GM19025 (cell line): ENCODE measurements around the gene ISM2.
A peak's percentile ranks its signal among the peaks of the same experiment; 100 is the strongest.
"Not testable (repeated sequence)": the region's sequence is repeated elsewhere in the genome, so short reads cannot be mapped to it uniquely, and the experiment has no call there.

ENCODE experiments used
- ATAC-seq: cut with Tn5 transposase; IDR thresholded peaks from one replicate; pipeline ENCODE4 v1.9.1; 2021; ENCODE audit warnings: mild to moderate bottlenecking, low read depth, moderate library complexity; ENCODE audit not compliant: unreplicated experiment

The ISM2 gene

DNA sequence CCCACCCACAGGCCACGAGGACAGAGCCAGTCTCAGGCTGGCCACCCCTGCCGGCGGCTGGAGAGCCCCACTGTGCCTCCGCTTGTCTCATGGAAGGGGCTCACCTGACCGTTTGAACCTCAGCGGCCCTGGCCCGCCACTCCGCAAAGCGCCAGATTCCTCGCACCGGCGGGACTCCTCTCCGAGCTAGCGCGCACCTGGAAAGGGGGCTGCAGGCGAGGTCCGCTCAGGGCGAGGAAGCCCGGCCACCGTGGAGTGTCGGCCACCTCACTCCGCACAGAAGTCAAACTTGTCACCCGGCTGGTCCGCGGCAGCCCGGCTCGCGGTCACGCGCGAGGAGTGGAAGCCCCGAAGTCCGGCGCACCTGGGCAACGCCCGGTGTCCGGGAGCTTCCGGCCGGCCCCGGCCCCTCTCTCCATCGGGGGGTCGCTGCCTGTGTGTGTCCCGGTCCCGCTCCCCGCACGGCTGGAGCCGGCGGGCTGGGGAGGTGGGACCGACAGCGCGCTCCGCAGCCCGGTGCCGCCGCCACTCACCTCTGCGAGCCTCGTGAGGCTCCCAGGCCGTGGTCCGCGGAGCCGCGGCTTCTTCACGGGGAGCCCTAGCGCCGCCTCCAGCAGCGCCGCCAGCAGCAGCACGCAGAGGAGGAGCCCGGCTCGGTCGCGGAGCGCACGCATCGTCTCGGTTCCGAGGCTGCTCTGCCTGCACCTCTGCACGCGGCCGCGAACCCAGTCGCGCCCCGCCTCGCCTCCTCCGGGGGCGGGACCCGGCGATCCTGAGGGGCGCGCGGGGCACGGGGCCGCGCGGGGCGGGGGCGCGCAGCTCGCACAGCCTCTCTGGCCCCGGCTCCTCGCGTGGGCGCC is at the start of gene ISM2:
Gene ISM2, minus strand, starts transcription at position 697 of the 860 bp plus-strand sequence. Its CDS starts 23 bp downstream, at position 674.
- ATAC-seq: peak; percentile 60

GRCh38 chr14:77547512-77548180 is 49.0 kb upstream of the ISM2 start:
- no peak for ATAC-seq

DNA sequence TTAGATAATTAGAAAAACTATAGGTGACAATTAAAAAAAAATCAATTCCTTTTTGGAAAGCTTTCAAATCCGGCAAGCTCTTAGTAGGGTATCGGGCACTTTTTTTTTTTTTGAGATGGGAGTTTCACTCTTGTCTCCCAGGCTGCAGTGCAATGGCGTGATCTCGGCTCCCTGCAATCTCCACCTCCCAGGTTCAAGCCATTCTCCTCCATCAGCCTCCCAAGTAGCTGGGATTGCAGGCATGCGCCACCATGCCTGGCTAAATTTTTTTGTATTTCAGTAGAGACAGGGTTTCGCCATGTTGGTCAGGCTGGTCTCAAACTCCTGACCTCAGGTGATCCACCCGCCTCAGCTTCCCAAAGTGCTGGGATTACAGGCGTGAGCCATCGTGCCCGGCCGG is 46.6 kb upstream of the ISM2 start:
- ATAC-seq: not testable (repeated sequence)

DNA sequence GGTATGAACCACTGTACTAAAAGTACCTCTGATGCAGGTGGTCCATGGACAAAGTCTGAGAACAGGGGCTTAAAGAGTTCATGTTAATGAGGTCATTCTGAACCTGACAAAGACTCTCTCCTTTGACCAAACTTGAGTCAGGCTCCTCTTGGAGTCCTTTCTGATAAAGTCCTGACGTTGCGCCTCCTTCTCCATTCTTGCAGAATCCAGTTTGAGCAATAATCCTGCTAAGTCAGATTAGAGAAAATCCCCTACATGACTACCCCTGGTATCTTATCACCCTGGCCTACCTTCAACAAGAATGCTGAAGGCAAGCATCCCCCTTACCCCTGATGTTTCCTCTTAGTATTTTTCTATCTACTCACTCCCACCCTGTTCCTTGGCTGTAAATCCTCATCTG is 46.0 kb upstream of the ISM2 start:
- no peak for ATAC-seq

GRCh38 chr14:77543637-77544334 is 45.2 kb upstream of the ISM2 start:
- no peak for ATAC-seq

- no peak for ATAC-seq
Observed at GRCh38 chr14:77543240-77543551, 44.6 kb upstream of the ISM2 start.

GRCh38 chr14:77542421-77543239 is 44.0 kb upstream of the ISM2 start:
- no peak for ATAC-seq

- ATAC-seq: no peak
Observed at GRCh38 chr14:77541905-77542304, 43.3 kb upstream of the ISM2 start.

DNA sequence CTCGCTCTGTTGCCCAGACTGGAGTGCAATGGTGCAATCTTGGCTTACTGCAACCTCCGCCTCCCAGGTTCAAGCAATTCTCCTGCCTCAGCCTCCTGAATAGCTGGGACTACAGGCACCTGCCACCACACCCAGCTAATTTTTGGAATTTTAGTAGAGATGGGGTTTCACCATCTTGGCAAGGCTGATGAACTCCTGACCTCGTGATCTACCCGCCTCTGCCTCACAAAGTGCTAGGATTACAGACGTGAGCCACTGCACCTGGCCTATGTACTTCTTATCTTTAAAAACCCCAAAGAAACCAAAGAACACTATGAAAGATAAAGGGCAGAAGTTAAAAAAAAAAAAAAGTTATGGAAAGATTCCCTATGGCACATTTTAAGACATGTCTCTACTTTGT is 38.3 kb upstream of the ISM2 start:
- not testable (repeated sequence) for ATAC-seq

GRCh38 chr14:77531071-77531470 is 32.5 kb upstream of the ISM2 start:
- no peak for ATAC-seq

DNA sequence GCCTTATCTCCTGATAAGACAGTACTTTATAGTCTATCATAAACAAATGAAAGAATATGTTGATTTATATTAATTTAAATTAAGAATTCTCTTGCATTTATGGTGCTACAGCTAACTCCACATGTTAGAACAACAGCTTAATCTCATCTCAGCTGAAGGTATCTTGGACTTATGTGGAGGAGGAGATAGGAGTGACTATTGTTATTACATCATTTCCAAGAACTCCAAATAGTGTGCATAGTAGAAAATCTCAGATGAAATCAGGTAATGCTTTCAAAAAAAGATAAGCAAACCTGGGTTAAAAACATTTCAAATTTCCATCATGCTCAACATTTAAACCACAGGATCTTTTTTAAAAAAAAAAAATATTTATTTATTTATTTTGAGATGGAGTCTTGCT is 31.3 kb upstream of the ISM2 start:
- ATAC-seq: no peak

GRCh38 chr14:77529213-77529612 is 30.6 kb upstream of the ISM2 start:
- ATAC-seq: no peak

DNA sequence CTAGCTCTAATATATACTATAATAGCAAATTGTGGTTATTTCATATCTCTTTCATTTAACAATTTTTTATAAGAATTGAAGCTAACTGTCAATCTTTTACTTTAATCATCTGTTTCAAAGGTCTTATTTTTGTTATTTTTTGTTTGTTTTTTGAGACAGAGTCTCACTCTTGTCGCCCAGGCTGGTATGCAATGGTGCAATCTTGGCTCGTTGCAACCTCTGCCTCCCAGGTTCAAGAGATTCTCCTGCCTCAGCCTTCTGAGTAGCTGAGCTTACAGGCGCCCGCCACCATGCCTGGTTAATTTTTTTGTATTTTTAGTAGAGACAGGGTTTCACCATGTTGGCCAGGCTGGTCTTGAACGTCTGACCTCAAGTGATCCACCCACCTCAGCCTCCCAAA is 30.1 kb upstream of the ISM2 start:
- not testable (repeated sequence) for ATAC-seq

DNA sequence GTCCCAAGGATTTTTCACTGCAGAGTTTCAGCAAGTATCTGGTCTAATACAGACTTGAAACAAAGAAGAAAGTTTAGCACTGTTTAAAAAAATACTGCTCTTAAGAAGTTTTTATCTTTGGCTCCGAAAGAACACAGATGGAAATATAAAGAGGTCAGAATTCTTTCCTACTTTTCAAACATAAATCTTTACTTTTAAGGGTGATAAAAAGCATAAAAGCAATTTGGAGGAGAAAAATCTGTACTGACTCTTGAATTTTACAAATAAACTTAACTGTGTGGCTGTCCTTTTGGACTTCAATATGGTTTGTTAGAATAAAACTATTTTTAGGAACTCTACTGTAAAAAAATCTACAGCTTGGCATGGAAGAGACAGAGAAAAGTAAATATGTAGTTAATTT is 27.6 kb upstream of the ISM2 start:
- no peak for ATAC-seq

GRCh38 chr14:77524536-77524935 is 25.9 kb upstream of the ISM2 start:
- no peak for ATAC-seq

DNA sequence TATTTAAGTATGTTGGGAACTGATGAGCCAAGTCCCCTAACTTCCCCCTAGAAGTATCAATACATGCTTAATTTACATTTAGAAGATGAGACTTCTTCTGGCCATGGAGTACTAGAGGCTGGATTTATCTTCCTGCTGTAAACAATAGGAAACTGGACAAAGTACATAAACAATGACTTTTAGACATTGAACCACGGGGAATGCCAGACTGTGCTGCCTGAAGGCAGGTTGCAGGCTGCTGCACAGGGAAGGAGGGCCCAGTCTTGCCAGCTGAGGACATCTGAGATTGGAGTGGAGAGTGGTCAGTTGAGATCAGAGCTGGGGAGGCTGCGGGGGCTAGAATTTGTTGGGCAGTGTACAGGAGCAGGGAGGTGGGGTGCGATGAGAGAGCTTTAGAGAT is 24.5 kb upstream of the ISM2 start:
- ATAC-seq: no peak

DNA sequence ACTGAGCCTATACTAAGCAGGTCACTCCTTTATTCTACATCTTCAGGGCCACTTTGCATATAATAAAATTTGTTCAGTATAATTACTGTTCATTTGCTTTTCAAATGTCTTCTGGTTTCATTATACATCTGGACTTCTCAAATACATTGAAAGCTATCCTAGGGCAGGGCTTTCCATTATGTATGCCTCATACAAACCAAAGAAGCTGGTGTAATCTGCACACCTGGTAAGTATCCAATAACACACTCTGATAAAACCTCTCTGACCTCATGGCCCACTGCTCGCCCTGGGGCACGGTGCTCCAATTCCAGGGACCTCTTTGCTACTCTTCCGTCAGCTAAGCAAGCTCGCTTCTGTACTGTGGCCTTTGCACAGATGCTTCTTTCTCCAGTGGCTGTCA is 21.9 kb upstream of the ISM2 start:
- no peak for ATAC-seq

DNA sequence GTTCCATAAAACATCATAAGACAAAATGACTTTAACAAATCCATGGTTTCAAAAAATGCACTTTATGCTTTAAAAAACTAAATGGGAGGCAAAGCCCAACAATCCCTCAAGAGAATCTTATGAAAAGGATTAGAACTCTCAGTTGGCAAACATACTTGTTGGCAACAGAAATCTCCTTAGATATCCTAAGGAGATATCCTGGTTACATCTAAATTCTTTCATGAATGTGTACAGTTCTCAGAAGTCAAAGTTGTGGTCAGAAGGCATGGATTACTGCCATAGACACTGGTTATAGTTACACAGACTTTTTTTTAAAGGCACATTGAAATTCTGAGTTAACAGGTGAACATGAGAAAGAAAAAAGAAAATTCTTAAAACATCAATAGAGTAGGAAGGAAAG is 17.5 kb upstream of the ISM2 start:
- ATAC-seq: no peak

GRCh38 chr14:77511486-77512162 is 13.0 kb upstream of the ISM2 start:
- ATAC-seq: no peak

DNA sequence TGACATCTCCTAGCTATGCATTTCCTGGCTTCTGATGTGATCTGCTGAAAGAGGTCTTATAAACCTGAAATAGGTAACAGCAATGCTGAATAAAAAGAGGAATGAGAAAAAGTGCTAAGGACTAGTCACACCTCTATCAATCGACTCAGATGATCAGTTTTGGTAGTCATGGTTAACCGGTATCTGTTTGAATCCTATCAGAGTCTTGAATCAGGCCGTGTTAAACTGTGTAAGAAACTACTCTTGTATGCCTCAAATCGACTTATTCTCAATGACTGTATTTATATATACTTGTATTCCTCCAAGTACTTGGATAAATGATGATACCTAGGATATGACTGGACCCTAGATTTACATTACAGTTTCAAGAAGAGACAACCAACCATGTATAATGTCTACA is 10.8 kb upstream of the ISM2 start:
- no peak for ATAC-seq
